Stromal cell of bone marrow (primary cell): Measurements from ENCODE around the gene EEF1G.
A peak's percentile ranks its signal among the peaks of the same experiment; 100 is the strongest.
"Not testable (repeated sequence)": the region's sequence is repeated elsewhere in the genome, so short reads cannot be mapped to it uniquely, and the experiment has no call there.

Source experiments
- DNase-seq: peaks from one replicate; pipeline ENCODE4 v3.0.0-alpha.2; 2012; ENCODE audit warnings: low read depth

The EEF1G gene

GRCh38 chr11:62603776-62604299, 30.1 kb upstream of the EEF1G start:
- no peak for DNase-seq

GRCh38 chr11:62603072-62603408, 29.3 kb upstream of the EEF1G start:
- no peak for DNase-seq

DNA sequence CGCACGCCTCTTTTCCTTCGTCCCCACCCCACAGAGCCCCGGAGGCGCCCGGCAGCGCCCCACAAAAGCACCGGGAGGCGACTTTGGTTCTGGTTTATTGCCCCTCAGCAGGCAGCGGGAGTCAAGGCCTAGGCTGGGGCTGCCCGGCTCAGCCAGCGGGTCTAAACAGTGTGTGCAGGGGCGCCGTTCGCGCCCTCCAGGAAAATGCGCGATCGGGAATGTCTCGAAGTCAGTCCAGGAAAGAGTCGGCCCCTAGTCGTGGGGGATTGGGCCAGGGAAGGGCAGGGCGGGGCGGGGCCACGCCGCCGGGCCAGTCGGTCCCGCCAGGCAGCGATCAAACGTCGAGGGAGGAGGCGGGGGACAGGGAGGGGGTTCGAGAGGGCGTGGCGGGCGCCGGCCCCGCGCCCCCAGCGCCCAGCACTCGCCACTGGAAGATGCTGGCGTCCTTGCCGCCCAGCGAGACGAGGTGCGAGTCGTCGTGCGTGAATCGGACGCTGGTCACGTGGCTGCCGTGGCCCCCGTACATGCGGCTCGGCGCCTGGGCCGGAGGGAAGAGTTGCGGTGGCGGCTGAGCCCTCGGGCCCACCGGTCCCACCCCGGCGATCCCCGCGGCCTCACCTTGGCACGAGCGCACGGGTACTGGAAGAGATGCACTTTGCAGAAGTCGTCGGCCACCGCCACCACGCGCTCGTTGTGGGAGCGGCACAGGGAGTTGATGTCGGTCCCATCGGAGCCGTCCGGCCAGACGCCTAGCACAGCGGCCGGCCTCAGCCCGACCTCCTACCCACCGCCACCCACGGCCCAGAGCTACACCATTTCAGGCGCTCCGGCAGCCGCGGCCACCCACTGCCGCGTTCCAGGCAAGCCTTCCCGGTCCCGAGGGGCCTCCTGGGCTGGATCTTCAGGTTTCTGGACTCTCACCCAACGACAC, 28.7 kb upstream of the EEF1G start:
- DNase-seq, result peak; percentile 44

- DNase-seq, result peak; percentile 91
Measured at GRCh38 chr11:62601372-62602140, 27.9 kb upstream of the EEF1G start, which contains the start of gene MTA2. TSS of gene MTA2 (minus strand) at chr11:62601865. CDS start at chr11:62601450, 415 bp downstream.

DNA sequence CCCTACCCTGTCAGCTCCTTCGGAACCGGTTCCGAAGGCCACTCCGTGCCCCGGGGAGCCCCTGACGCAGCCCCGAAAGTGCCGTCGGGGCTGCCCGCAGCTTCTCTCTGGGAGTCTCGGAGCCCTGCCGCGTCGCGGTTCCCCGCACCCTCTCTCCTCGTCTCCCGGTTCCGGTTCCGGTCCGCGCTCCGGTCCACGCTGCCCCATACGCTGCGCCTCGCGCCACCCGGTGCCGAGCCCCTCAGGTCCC, 27.4 kb upstream of the EEF1G start:
- DNase-seq, result no peak

- DNase-seq, result no peak
Measured at GRCh38 chr11:62600367-62601121, 26.9 kb upstream of the EEF1G start.

GRCh38 chr11:62599901-62600300, 26.2 kb upstream of the EEF1G start:
- DNase-seq, result no peak

DNA sequence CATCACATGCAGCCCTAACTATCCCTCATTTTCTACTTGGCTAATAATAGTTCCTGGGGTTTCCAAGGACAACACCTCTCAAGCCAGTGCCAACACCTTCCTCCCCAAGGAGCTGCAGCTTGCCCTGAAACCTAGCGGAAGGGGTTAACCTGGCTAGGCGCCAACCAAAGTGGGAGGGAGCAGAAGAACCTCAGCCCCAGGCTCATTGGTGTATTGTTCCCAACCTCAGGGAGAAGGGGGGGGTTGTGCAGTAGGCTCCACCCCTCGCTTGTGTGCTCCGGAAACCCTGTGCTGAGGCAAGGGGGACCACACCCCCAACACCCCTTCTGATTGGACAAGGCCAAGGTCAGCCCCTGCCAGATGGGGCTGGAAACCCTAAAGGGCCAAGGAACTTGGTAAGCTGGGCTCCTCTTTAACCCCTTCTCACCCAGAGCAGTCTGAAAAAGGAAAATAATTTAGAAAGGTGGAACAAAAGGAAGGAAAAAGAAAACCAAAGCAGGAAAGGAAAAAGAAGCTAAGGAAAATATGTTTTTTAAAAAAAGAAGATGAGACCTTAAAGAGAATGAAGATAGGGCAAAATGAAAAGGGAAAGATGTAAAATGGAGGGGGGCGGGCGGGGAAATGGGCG, 25.5 kb upstream of the EEF1G start:
- DNase-seq, result peak; percentile 98

GRCh38 chr11:62595124-62595523, 21.4 kb upstream of the EEF1G start:
- no peak for DNase-seq

GRCh38 chr11:62593434-62594044, 19.8 kb upstream of the EEF1G start:
- DNase-seq, result peak; percentile 54

- no peak for DNase-seq
Measured at GRCh38 chr11:62592989-62593421, 19.3 kb upstream of the EEF1G start.

DNA sequence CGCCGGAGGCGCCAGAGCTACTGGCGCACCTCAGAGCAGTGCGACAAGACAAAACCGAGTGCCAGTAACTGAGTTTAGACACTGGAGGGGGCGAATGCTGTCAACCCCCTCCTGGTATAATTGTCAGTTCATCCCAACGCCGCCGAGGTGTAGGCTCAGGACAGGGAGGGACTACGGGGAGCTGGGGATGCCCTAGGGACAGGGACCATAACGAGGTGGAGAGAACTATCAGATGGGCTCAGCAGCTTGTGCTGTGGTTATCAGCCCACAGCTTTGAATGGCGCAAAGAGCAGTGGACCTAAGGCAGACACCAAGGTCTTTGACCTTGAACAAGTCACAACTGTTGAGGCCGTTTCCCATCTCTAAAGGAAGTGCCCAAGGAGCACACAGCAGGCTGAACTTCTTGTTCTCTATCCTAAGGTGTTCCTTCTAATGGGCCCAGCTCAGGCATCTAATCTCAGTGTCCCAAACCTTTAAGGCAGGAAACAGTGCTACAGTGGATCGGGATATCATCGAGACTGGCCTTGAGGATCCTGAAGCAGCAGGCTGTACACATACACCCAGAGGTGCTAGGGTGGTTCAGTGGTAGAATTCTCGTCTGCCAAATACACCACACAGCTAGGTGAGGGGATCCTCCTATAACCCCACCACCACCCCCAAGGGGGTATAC, 18.6 kb upstream of the EEF1G start:
- DNase-seq, result no peak

DNA sequence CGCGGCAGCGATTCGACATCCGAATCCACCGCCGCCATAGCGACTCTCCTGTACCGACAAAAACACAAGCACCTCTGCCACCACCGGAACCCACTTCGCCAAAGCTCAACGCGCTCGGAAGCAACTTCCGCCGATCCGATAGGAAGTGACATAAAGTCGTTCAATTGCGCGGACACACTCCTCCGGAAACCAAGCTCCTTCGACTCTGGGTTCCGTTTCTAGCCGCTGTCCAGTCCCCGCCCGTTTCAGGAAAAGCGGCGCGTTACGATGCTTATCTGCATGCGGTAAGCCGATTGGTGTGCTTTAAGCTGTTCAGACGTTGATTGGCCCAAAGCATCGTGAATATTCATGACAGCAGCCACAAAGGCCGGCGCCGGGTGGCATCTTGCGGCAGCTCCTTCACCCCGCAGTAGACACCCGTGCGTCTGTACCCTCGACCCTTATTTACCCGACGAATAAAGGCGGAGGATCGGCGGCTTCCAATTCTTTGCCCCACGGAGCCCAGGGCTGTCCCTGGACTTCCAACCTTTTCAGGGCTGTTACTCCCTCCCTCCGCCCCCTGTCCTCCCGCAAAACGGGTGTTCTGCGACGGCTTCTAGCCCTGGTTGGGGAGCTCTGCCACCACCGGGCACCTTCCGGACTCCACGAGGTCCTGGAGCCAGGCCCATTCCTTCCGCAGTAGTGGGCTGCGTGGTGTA, 17.9 kb upstream of the EEF1G start, which contains the start of gene TUT1:
TUT1 (minus strand) TSS at position 76 of the 698 bp plus-strand sequence; CDS start at position 38, 38 bp downstream.
- DNase-seq, result peak; percentile 98

DNA sequence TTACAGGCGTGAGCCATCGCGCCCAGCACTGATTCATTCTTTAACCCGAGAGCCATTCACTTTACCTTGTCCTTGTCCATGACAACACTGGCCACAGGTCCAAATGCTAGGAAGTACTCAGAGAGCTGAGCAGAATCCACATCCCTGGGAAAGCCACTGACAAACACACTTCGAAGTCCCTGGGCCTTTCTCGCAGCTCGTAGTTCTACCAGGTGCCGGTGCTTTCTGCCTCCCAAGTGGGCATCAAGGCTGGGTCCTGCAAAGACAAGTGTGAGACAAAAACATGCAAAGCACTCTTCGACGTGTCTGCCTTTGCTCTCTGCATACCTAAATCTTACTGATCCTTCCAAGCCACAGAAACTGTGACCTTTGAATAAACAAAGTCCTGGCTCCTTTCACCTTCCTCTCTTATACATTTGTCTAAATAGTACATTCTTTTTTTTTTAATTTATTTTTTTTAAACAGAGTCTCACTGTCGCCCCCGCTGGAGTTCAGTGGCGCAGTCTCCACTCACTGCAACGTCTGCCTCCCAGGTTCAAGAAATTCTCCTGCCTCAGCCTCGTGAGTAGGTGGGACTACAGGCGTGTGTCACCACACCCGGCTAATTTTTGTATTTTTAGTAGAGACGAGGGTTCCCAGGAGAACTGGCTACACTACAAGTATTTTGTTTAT, 15.4 kb upstream of the EEF1G start:
- no peak for DNase-seq

GRCh38 chr11:62585356-62585755, 11.7 kb upstream of the EEF1G start:
- DNase-seq, result not testable (repeated sequence)

DNA sequence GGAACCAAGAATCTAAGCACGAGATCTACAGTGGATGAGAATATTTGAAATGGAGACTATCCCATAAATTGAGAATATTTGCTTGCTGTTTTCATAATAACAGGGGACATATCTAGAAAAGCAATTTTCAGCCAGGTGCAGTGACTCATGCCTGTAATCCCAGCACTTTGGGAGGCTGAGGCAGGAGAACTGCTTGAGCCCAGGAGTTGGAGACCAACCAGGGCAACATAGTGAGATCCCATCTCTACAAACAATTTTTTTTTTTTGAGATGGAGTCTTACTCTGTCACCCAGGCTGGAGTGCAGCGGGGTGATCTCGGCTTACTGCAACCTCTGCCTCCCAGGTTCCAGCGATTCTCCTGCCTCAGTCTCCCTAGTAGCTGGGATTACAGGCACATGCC, 8.0 kb upstream of the EEF1G start:
- DNase-seq, result not testable (repeated sequence)

GRCh38 chr11:62580959-62581715, 7.4 kb upstream of the EEF1G start:
- no peak for DNase-seq

- no peak for DNase-seq
Measured at GRCh38 chr11:62579252-62579651, 5.6 kb upstream of the EEF1G start.

DNA sequence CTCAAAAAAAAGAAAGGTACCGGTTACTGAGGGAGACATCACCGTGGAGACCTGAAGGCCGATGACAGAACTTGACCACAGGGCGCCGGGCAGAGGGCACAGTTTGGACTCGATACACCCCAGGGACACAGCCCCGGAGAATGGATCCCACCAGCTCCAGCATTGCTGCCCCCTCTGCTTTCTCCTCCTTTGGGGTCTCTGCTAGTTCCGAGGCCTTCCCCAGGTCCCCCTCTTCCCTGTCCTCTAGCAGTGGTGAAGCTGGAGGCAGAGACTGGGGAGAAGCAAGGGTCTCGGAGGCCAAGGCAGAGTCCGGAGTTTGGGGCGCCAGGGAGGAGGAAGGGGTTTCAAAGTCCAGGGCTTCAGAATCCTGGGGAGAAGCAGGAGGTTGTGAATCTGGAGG, 4.8 kb upstream of the EEF1G start:
- no peak for DNase-seq
